ENCODE measurements around the gene LDLRAD2. TPM values are rescaled to one million over a fixed set of nuclear protein-coding genes. Genes with fewer than 3 reads are reported as not detected.

Gene LDLRAD2
- total and polyA plus RNA-seq, 2 of the 8 experiments (the other 6 are each of a cell fraction or from before 2014, with no cell fraction given) = 0.48 to 0.74 TPM

DNA sequence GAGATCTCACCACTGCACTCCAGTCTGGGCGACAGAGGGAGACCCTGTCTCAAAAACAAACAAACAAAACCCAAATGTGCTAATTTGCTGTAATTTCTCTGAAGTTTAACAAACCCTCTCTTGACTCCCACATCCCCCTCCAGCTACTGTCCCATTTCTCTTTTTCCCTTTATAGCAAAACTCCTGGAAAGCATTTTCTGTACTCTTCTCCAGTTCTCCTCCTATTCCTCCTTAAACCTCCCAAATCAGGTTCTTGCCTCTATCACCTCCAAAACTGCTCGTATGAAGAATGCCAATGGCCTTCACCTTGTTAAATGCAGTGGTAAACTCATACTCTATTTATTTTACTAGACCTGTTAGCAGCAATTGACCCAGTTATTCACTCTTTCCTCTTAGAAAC is 25.4 kb upstream of the LDLRAD2 start (continued):
- TF ChIP-seq, protein P1, sequence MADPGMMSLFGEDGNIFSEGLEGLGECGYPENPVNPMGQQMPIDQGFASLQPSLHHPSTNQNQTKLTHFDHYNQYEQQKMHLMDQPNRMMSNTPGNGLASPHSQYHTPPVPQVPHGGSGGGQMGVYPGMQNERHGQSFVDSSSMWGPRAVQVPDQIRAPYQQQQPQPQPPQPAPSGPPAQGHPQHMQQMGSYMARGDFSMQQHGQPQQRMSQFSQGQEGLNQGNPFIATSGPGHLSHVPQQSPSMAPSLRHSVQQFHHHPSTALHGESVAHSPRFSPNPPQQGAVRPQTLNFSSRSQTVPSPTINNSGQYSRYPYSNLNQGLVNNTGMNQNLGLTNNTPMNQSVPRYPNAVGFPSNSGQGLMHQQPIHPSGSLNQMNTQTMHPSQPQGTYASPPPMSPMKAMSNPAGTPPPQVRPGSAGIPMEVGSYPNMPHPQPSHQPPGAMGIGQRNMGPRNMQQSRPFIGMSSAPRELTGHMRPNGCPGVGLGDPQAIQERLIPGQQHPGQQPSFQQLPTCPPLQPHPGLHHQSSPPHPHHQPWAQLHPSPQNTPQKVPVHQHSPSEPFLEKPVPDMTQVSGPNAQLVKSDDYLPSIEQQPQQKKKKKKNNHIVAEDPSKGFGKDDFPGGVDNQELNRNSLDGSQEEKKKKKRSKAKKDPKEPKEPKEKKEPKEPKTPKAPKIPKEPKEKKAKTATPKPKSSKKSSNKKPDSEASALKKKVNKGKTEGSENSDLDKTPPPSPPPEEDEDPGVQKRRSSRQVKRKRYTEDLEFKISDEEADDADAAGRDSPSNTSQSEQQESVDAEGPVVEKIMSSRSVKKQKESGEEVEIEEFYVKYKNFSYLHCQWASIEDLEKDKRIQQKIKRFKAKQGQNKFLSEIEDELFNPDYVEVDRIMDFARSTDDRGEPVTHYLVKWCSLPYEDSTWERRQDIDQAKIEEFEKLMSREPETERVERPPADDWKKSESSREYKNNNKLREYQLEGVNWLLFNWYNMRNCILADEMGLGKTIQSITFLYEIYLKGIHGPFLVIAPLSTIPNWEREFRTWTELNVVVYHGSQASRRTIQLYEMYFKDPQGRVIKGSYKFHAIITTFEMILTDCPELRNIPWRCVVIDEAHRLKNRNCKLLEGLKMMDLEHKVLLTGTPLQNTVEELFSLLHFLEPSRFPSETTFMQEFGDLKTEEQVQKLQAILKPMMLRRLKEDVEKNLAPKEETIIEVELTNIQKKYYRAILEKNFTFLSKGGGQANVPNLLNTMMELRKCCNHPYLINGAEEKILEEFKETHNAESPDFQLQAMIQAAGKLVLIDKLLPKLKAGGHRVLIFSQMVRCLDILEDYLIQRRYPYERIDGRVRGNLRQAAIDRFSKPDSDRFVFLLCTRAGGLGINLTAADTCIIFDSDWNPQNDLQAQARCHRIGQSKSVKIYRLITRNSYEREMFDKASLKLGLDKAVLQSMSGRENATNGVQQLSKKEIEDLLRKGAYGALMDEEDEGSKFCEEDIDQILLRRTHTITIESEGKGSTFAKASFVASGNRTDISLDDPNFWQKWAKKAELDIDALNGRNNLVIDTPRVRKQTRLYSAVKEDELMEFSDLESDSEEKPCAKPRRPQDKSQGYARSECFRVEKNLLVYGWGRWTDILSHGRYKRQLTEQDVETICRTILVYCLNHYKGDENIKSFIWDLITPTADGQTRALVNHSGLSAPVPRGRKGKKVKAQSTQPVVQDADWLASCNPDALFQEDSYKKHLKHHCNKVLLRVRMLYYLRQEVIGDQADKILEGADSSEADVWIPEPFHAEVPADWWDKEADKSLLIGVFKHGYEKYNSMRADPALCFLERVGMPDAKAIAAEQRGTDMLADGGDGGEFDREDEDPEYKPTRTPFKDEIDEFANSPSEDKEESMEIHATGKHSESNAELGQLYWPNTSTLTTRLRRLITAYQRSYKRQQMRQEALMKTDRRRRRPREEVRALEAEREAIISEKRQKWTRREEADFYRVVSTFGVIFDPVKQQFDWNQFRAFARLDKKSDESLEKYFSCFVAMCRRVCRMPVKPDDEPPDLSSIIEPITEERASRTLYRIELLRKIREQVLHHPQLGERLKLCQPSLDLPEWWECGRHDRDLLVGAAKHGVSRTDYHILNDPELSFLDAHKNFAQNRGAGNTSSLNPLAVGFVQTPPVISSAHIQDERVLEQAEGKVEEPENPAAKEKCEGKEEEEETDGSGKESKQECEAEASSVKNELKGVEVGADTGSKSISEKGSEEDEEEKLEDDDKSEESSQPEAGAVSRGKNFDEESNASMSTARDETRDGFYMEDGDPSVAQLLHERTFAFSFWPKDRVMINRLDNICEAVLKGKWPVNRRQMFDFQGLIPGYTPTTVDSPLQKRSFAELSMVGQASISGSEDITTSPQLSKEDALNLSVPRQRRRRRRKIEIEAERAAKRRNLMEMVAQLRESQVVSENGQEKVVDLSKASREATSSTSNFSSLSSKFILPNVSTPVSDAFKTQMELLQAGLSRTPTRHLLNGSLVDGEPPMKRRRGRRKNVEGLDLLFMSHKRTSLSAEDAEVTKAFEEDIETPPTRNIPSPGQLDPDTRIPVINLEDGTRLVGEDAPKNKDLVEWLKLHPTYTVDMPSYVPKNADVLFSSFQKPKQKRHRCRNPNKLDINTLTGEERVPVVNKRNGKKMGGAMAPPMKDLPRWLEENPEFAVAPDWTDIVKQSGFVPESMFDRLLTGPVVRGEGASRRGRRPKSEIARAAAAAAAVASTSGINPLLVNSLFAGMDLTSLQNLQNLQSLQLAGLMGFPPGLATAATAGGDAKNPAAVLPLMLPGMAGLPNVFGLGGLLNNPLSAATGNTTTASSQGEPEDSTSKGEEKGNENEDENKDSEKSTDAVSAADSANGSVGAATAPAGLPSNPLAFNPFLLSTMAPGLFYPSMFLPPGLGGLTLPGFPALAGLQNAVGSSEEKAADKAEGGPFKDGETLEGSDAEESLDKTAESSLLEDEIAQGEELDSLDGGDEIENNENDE (IDR thresholded peaks at IDR 0.05; ENCODE audit: insufficient replicate concordance, low read length) = no peak
- TF ChIP-seq NRF1 (IDR thresholded peaks at IDR 0.05; ENCODE audit: low read depth, low read length) (no peak), SIRT6 (IDR thresholded peaks at IDR 0.05; ENCODE audit: low read length) (no peak)

Data from H1 (cell line).